ENCODE data around the gene TESPA1. TPM values are rescaled to one million over a fixed set of nuclear protein-coding genes. Genes with fewer than 3 reads are reported as not detected.

The TESPA1 gene
- polyA plus RNA-seq, 1 of the 3 experiments (the other 2 are of a cell fraction): not detected

DNA sequence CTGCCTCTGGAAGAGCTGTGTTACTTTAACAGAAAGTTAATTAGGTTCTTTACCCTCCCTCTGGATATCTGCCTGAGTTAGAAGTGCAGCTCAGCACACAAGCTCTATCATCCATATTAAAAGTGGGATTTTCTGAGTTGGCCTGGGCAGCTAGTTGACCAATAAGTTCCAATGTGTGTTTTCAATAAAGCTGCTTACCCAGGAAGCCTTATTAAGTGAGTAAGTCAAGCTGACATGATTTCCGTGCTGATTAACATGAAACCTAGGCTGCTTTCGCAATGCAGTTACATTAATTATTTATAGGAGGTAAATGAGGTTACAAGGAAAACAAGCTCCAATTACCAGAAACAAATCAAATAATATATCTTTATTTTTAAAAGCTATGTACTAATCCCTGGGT, 40.0 kb upstream of the TESPA1 start:
- WGBS (ENCODE audit: low lambda C conversion rate): 2% methylated on average over 2 of the region's 2 CpGs
- no peak overlapping the region for H3K4me2 ChIP-seq
- H3K9me3 ChIP-seq: no peaks in the 10 kb centered on the region
- no peaks in the 10 kb centered on the region for H3K4me1 ChIP-seq (ENCODE audit: control insufficient read depth in 1 of 2, insufficient read depth in 2 of 2, low read depth in 1 of 2, low read length in 1 of 2)
- H2AFZ ChIP-seq (ENCODE audit: low read depth): no peak overlapping the region
- CTCF ChIA-PET: interaction anchor here (1.2 to 2.6 kb wide), 3 partner anchors 31 to 48 kb away, joined by 3 to 12 read pairs (median 4); no protein-coding TSS in a partner anchor
- no peak for DNase-seq
- H3K27ac ChIP-seq (ENCODE audit: low read depth in 2 of 2, low read length in 1 of 2): no peak overlapping the region
- no peaks in the 10 kb centered on the region for H4K20me1 ChIP-seq (ENCODE audit: insufficient read depth)
- H3K36me3 ChIP-seq (replicated peaks in 1 of 2; ENCODE audit: control insufficient read depth in 1 of 2, insufficient read depth in 2 of 2, low read length in 1 of 2): no peaks in the 10 kb centered on the region
- no peaks in the 10 kb centered on the region for H3K79me2 ChIP-seq (ENCODE audit: insufficient read depth)
- no peak overlapping the region for H3K4me3 ChIP-seq (ENCODE audit: low read depth in 2 of 2, low read length in 1 of 2)
- H3K9ac ChIP-seq: no peak overlapping the region
- H3K27me3 ChIP-seq (ENCODE audit: insufficient read depth): no peaks in the 10 kb centered on the region
- no peak for TF ChIP-seq YY1 (IDR thresholded peaks at IDR 0.05; ENCODE audit: low read depth)
- no peaks in the 10 kb centered on the region for H3K9me2 ChIP-seq
- no peaks in the 10 kb centered on the region for H3F3A ChIP-seq (replicated peaks; ENCODE audit: insufficient read depth)
- POLR2A ChIA-PET: no interaction called here

GRCh38 chr12:55019784-55020183, 35.2 kb upstream of the TESPA1 start, which contains the start of gene NEUROD4:
NEUROD4 (plus strand) TSS chr12:55019974; CDS start chr12:55026440, 6,466 bp downstream.
- Histone ChIP-seq H3K27ac (ENCODE audit: low read depth in 2 of 2, low read length in 1 of 2) (no peak within 1 kb of the TSS), H3K9me2 (no peaks in the 10 kb centered on the region), H3K4me2 (no peak within 1 kb of the TSS), H3K4me3 (ENCODE audit: low read depth in 2 of 2, low read length in 1 of 2) (no peak within 1 kb of the TSS), H2AFZ (ENCODE audit: low read depth) (no peak within 1 kb of the TSS), H3K36me3 (replicated peaks in 1 of 2; ENCODE audit: control insufficient read depth in 1 of 2, insufficient read depth in 2 of 2, low read length in 1 of 2) (no peaks in the 10 kb centered on the region), H3K9ac (no peak within 1 kb of the TSS), H3K79me2 (ENCODE audit: insufficient read depth) (no peaks in the 10 kb centered on the region), H3K4me1 (ENCODE audit: control insufficient read depth in 1 of 2, insufficient read depth in 2 of 2, low read depth in 1 of 2, low read length in 1 of 2) (no peaks in the 10 kb centered on the region), H3K27me3 (ENCODE audit: insufficient read depth) (no peaks in the 10 kb centered on the region), H3K9me3 (no peaks in the 10 kb centered on the region), H3F3A (replicated peaks; ENCODE audit: insufficient read depth) (no peaks in the 10 kb centered on the region), H4K20me1 (ENCODE audit: insufficient read depth) (no peaks in the 10 kb centered on the region)
- ChIA-PET POLR2A (no interaction called here), CTCF (interaction anchor here (2.4 kb wide), 1 partner anchor 26 kb away, joined by 10 read pairs; no protein-coding TSS in a partner anchor)
- TF ChIP-seq REST (IDR thresholded peaks at IDR 0.05; ENCODE audit: low read depth, low read length) (peak; percentile 98), SMC3 (IDR thresholded peaks at IDR 0.05; ENCODE audit: low read depth, low read length) (no peak)
- no peak for DNase-seq
- WGBS (ENCODE audit: low lambda C conversion rate): 4% methylated on average over 13 of the region's 13 CpGs

- Histone ChIP-seq H3K79me2 (ENCODE audit: insufficient read depth) (no peaks in the 10 kb centered on the region), H3K36me3 (replicated peaks in 1 of 2; ENCODE audit: control insufficient read depth in 1 of 2, insufficient read depth in 2 of 2, low read length in 1 of 2) (no peaks in the 10 kb centered on the region), H3K4me2 (no peak overlapping the region), H3K9ac (no peak overlapping the region), H3K4me3 (ENCODE audit: low read depth in 2 of 2, low read length in 1 of 2) (no peak overlapping the region), H2AFZ (ENCODE audit: low read depth) (no peak overlapping the region), H3K27ac (ENCODE audit: low read depth in 2 of 2, low read length in 1 of 2) (no peak overlapping the region), H3F3A (replicated peaks; ENCODE audit: insufficient read depth) (no peaks in the 10 kb centered on the region), H3K27me3 (ENCODE audit: insufficient read depth) (no peaks in the 10 kb centered on the region), H3K9me2 (no peaks in the 10 kb centered on the region), H4K20me1 (ENCODE audit: insufficient read depth) (no peaks in the 10 kb centered on the region), H3K4me1 (ENCODE audit: control insufficient read depth in 1 of 2, insufficient read depth in 2 of 2, low read depth in 1 of 2, low read length in 1 of 2) (no peaks in the 10 kb centered on the region), H3K9me3 (no peaks in the 10 kb centered on the region)
- ChIA-PET CTCF (interaction anchor here (0.6 kb wide), 1 partner anchor 24 kb away, joined by 3 read pairs; no protein-coding TSS in a partner anchor), POLR2A (no interaction called here)
- WGBS (ENCODE audit: low lambda C conversion rate): 0% methylated on average over 2 of the region's 3 CpGs
- DNase-seq: no peak
- TF ChIP-seq NFIC (IDR thresholded peaks at IDR 0.05; ENCODE audit: borderline replicate concordance) (no peak), RCOR1 (IDR thresholded peaks at IDR 0.05; ENCODE audit: low read length) (no peak), EP300 (IDR thresholded peaks at IDR 0.05; ENCODE audit: borderline replicate concordance in 1 of 2, low read depth in 1 of 2, low read length in 1 of 2) (no peak), TAF1 (IDR thresholded peaks at IDR 0.05; ENCODE audit: borderline replicate concordance, low read depth, low read length) (no peak), SMC3 (IDR thresholded peaks at IDR 0.05; ENCODE audit: low read depth, low read length) (no peak), NRF1 (IDR thresholded peaks at IDR 0.05; ENCODE audit: low read depth, low read length) (no peak), MEF2A (IDR thresholded peaks at IDR 0.05; ENCODE audit: borderline replicate concordance, low read depth) (no peak), JUND (IDR thresholded peaks at IDR 0.05) (no peak), YY1 (IDR thresholded peaks at IDR 0.05; ENCODE audit: low read depth) (no peak), ELF1 (IDR thresholded peaks at IDR 0.05) (no peak), GABPA (IDR thresholded peaks at IDR 0.05; ENCODE audit: low read depth) (no peak)
- TF ChIP-seq, protein P1, sequence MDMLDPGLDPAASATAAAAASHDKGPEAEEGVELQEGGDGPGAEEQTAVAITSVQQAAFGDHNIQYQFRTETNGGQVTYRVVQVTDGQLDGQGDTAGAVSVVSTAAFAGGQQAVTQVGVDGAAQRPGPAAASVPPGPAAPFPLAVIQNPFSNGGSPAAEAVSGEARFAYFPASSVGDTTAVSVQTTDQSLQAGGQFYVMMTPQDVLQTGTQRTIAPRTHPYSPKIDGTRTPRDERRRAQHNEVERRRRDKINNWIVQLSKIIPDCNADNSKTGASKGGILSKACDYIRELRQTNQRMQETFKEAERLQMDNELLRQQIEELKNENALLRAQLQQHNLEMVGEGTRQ (IDR thresholded peaks at IDR 0.05; ENCODE audit: borderline replicate concordance, low read depth, low read length): no peak
- TF ChIP-seq, protein P2, sequence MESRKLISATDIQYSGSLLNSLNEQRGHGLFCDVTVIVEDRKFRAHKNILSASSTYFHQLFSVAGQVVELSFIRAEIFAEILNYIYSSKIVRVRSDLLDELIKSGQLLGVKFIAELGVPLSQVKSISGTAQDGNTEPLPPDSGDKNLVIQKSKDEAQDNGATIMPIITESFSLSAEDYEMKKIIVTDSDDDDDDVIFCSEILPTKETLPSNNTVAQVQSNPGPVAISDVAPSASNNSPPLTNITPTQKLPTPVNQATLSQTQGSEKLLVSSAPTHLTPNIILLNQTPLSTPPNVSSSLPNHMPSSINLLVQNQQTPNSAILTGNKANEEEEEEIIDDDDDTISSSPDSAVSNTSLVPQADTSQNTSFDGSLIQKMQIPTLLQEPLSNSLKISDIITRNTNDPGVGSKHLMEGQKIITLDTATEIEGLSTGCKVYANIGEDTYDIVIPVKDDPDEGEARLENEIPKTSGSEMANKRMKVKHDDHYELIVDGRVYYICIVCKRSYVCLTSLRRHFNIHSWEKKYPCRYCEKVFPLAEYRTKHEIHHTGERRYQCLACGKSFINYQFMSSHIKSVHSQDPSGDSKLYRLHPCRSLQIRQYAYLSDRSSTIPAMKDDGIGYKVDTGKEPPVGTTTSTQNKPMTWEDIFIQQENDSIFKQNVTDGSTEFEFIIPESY (IDR thresholded peaks at IDR 0.05; ENCODE audit: borderline replicate concordance, low read depth): no peak
Observed at GRCh38 chr12:55017416-55017925, 32.9 kb upstream of the TESPA1 start.
